ENCODE data around the gene COL23A1.

COL23A1 gene

DNA sequence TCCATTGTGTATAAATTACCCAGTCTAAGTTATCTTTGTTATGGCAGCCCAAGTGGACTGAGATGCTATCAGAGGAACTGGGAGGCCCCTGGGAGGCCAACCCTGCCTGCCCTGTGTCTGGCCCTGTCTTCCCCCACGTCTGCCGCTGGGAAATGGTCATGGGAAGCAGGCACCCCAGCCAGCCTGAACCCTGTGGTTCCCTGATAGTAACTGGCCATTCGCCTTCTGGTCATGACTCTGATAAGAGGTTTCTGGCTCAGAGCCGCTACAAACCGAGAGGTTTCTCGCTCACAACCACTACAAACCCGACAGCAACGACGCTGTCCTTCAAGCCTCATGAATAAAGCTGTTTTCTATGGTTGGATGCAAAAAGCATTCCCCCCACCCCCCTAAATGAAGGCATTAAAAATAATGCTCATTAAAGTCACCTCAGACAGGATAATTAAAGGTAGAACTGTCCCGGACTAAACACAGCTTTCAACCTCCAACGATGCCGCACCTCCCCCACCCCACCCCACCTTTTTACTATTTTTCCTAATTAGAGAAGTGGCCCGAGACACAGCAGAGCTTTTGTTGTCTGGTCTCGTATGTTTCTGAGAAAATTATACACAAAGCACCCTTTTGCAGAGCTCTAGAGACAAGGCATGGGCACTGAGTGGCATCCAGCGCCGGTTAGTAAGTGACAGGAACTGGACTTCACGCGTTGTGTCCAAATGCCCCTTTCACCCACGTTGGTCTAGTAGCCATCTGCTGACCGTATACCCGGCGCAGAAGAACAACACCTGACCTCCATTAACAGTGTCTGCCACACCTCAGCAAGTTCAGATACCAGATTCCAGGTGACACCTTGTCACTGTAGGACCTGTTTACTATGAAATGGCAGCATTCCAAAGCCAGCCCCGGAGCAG is 140.8 kb downstream of the COL23A1 start:
- no peak overlapping the region for H3K9ac ChIP-seq (ENCODE audit: insufficient read length)
- no peak for DNase-seq (ENCODE audit: low read depth, low spot score)
- no peak overlapping the region for H3K4me3 ChIP-seq
- no peaks in the 10 kb centered on the region for H3K9me3 ChIP-seq (ENCODE audit: low read depth, low read length)
- TF ChIP-seq POLR2AphosphoS5 (IDR thresholded peaks at IDR 0.05; ENCODE audit: borderline replicate concordance, low read depth, low read length): no peak
- no peak for TF ChIP-seq FOXP2 (optimal IDR thresholded peaks at IDR 0.05; ENCODE audit: control extremely low read depth, extremely low read length, insufficient read depth)
- no peak for TF ChIP-seq EZH2 (IDR thresholded peaks at IDR 0.05)
- H3K27ac ChIP-seq: no peak overlapping the region
- H3K36me3 ChIP-seq (ENCODE audit: insufficient read depth, low read length): no peaks in the 10 kb centered on the region

DNA sequence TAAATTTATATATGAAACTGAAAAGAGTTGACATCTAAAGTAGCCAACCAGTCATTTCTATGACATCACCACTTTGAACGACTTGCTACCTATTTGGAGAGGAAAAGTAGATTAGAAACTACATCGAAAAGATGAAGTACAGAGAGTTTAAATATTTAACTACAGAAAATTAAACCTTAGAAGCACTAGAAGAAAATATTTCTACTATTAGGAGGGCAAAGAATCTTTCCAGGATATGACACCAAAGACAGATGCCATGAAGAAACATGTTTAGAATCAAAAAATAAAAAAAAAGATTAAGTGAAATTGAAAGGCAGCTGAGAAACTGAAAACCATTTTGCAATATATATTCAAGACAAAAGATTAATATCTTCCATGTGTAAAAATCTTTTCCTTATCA is 144.7 kb downstream of the COL23A1 start:
- DNase-seq (ENCODE audit: low read depth, low spot score): no peak
- TF ChIP-seq POLR2AphosphoS5 (IDR thresholded peaks at IDR 0.05; ENCODE audit: borderline replicate concordance, low read depth, low read length): no peak
- TF ChIP-seq FOXP2 (optimal IDR thresholded peaks at IDR 0.05; ENCODE audit: control extremely low read depth, extremely low read length, insufficient read depth): no peak
- no peak for TF ChIP-seq EZH2 (IDR thresholded peaks at IDR 0.05)
- no peaks in the 10 kb centered on the region for H3K9me3 ChIP-seq (ENCODE audit: low read depth, low read length)
- H3K4me3 ChIP-seq: no peak overlapping the region
- H3K36me3 ChIP-seq (ENCODE audit: insufficient read depth, low read length): no peaks in the 10 kb centered on the region
- no peak overlapping the region for H3K27ac ChIP-seq
- H3K9ac ChIP-seq (ENCODE audit: insufficient read length): no peak overlapping the region

DNA sequence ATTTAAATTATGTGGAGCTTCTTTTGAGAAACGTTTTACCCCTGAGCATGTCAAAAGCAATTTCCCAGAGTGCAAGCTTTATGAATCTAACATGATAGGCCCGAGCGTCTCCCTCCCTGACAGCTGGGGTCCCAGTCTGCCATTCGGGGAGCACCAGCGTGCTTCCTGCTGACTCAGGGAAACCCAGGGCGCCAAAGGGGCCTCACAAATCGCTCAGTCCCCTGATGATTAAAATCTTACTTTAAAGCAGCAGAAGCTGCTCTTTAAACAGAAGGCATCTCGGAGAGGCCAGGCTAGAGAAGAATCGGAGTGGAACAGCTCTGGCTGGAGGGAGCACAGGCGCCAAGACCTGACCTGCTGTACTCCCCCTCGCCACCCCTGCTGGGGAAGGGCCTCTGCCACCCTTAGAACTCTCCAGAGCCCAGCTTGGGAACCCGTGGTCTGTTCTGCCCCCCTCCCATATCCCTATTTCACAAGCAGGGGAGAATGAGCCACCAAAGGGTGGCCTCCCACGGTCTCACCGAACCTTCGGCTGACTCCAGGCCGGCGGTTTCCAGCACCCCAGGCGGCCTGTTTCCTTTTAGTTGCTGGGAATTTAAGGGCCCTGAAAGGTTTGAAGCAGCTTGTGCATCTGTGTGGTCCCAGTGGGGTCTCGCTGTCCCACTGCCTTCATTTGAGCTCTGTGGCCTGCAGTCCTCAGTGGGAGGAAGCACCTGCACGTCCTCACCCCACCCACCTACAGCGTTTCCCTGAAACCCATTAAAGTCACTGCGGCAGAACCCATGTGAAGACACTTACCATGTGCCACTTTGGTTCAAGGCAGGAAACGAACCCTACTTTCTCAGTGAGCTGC is 147.6 kb downstream of the COL23A1 start:
- Histone ChIP-seq H3K27ac (no peak overlapping the region), H3K9ac (ENCODE audit: insufficient read length) (no peak overlapping the region)
- no peak for TF ChIP-seq FOXP2 (optimal IDR thresholded peaks at IDR 0.05; ENCODE audit: control extremely low read depth, extremely low read length, insufficient read depth)
- no peak for TF ChIP-seq POLR2AphosphoS5 (IDR thresholded peaks at IDR 0.05; ENCODE audit: borderline replicate concordance, low read depth, low read length)
- no peak for TF ChIP-seq EZH2 (IDR thresholded peaks at IDR 0.05)

DNA sequence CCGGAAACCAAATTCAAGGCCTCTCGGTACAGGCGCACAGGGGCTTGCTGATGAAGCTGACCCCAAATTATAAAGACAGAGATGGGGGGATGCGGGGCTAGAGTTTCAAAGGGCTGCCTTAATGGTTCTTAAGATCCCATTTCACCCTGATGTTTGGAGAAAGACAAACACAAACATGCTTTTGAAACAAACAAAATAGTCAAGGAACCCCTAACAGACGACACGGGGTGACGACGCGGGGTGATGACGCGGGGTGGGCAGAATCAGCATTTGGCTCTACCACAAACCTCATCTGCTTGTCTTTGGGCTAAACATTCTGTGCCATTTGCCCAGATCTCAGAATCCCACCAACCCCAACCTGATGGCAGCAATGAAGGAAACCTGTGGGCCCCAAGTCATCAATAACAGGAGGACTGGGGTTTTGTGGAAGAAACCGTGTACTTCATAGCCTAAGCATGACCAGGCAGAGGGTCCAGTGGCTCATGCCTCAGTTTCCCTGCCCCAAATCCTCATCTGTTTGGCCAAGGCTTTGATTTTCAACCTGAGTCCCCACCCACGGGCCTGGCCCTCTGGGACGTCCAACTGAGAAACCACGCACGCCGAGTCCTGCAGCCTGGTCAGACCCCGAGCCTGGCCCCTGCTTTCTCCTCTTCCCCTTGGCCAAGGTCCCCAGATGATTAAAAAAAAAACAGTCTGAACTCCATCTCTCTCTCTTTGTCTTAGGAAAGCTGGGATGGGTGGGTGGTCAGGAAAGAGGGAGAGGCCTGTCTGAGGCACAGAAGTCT is 148.5 kb downstream of the COL23A1 start:
- no peak for TF ChIP-seq EZH2 (IDR thresholded peaks at IDR 0.05)
- Histone ChIP-seq H3K36me3 (ENCODE audit: insufficient read depth, low read length) (no peaks in the 10 kb centered on the region), H3K4me3 (no peak overlapping the region), H3K9ac (ENCODE audit: insufficient read length) (no peak overlapping the region), H3K27ac (no peak overlapping the region), H3K9me3 (ENCODE audit: low read depth, low read length) (no peaks in the 10 kb centered on the region)
- no peak for DNase-seq (ENCODE audit: low read depth, low spot score)

More for the DNA sequence above, 147.6 kb downstream of the COL23A1 start:
- no peak overlapping the region for H3K4me3 ChIP-seq
- DNase-seq (ENCODE audit: low read depth, low spot score): no peak
- H3K36me3 ChIP-seq (ENCODE audit: insufficient read depth, low read length): no peaks in the 10 kb centered on the region
- no peaks in the 10 kb centered on the region for H3K9me3 ChIP-seq (ENCODE audit: low read depth, low read length)

DNA sequence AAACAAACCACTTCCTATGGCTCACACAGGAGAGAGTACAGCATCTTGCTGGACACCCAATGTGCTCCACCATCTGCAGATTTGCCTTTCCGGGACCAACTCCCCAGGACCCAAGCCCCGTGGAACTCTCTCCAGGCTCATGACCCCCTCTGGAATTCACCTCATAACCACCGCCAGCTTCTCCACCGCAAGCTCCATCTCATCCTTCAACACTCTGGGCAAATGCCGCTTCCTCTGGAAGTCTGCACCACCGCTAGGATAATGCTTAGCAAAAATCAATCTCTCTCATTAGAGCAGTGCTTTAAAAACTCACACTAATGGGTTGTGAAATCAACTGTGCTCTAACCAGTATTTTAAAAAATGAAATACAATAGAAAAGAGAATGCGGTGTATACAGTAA is 150.0 kb downstream of the COL23A1 start:
- no peak overlapping the region for H3K9ac ChIP-seq (ENCODE audit: insufficient read length)

DNA sequence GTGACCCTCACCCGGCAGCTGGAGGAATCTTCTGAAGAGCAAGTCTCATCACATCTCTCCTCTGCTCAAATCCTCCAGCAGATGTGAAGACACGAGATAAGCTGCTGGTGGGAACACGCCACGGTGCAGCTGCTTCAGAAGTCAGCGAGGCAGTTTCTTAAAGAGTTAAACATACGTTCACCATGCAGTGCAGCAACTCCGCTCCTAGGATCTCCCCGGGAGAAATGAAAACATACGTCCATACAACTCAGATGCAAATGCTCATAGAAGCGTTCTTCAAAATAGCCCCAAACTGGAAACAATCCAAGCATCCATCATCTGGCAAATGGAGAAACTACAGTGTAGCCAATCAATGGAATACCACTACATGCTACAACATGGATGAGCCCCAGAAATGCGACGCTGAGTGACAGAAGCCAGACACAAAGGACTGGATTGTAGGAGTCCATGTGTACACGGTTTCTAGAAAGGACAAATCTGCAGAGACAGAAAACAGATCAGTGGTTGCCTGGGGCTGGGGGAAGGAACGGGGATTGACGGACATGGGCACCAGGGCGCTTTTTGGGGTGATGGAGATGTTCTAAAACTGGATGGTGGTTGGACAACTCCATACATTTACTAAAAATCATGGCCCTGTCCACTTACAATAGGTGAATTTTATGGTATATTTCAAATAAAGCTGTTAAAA is 150.6 kb downstream of the COL23A1 start:
- DNase-seq (ENCODE audit: low read depth, low spot score): no peak
- no peaks in the 10 kb centered on the region for H3K9me3 ChIP-seq (ENCODE audit: low read depth, low read length)
- no peak overlapping the region for H3K9ac ChIP-seq (ENCODE audit: insufficient read length)
- TF ChIP-seq POLR2AphosphoS5 (IDR thresholded peaks at IDR 0.05; ENCODE audit: borderline replicate concordance, low read depth, low read length) (no peak), EZH2 (IDR thresholded peaks at IDR 0.05) (no peak)
- H3K4me3 ChIP-seq: no peak overlapping the region
- no peak overlapping the region for H3K27ac ChIP-seq
- no peaks in the 10 kb centered on the region for H3K36me3 ChIP-seq (ENCODE audit: insufficient read depth, low read length)

More for the DNA sequence above, 150.0 kb downstream of the COL23A1 start:
- Histone ChIP-seq H3K9me3 (ENCODE audit: low read depth, low read length) (no peaks in the 10 kb centered on the region), H3K4me3 (no peak overlapping the region), H3K27ac (no peak overlapping the region), H3K36me3 (ENCODE audit: insufficient read depth, low read length) (no peaks in the 10 kb centered on the region)
- no peak for TF ChIP-seq FOXP2 (optimal IDR thresholded peaks at IDR 0.05; ENCODE audit: control extremely low read depth, extremely low read length, insufficient read depth)
- no peak for TF ChIP-seq EZH2 (IDR thresholded peaks at IDR 0.05)
- TF ChIP-seq POLR2AphosphoS5 (IDR thresholded peaks at IDR 0.05; ENCODE audit: borderline replicate concordance, low read depth, low read length): no peak
- no peak for DNase-seq (ENCODE audit: low read depth, low spot score)

DNA sequence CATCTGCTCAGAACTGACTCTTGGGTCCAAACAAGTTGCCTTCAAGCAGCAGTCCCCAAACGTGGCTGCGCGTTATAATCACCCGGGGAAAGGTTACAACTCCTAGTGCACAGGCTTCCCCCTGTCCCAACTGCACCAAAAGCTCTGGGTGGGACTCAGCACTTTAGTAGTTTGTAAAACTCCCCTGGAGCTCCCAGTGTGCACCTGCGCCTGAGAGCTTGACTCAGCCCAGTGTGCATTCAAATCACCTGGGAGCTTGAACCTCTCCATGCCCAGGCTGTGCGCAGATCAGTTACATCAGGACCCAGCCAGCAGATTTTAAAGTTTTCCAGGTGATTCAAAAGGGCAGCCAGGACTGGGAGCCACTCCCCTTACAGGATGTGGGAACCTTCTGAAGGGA is 151.4 kb downstream of the COL23A1 start:
- no peak overlapping the region for H3K4me3 ChIP-seq
- no peaks in the 10 kb centered on the region for H3K36me3 ChIP-seq (ENCODE audit: insufficient read depth, low read length)
- no peak for DNase-seq (ENCODE audit: low read depth, low spot score)
- H3K27ac ChIP-seq: no peak overlapping the region
- no peak overlapping the region for H3K9ac ChIP-seq (ENCODE audit: insufficient read length)
- no peak for TF ChIP-seq POLR2AphosphoS5 (IDR thresholded peaks at IDR 0.05; ENCODE audit: borderline replicate concordance, low read depth, low read length)
- no peaks in the 10 kb centered on the region for H3K9me3 ChIP-seq (ENCODE audit: low read depth, low read length)

Measured in SK-N-MC (cell line).